UCSD-AML1 (cell line): ENCODE data around the gene IFIT1B.
"Not testable (repeated sequence)": the region's sequence is repeated elsewhere in the genome, so short reads cannot be mapped to it uniquely, and the experiment has no call there.

Experiments
- DNase-seq: peaks from one replicate; lab custom pipeline; 2025; ENCODE audit not compliant: unreplicated experiment; lab: John Stamatoyannopoulos, UW

Gene IFIT1B

GRCh38 chr10:89348481-89348880 lies 29.4 kb upstream of the IFIT1B start:
- no peak for DNase-seq

GRCh38 chr10:89348975-89349374 lies 28.9 kb upstream of the IFIT1B start:
- no peak for DNase-seq

GRCh38 chr10:89350631-89351315 lies 27.1 kb upstream of the IFIT1B start:
- DNase-seq: not testable (repeated sequence)

- DNase-seq: no peak
Measured at GRCh38 chr10:89351412-89351779, 26.5 kb upstream of the IFIT1B start.

- DNase-seq: no peak
Measured at GRCh38 chr10:89351780-89352597, 25.9 kb upstream of the IFIT1B start.

GRCh38 chr10:89352802-89353201 lies 25.1 kb upstream of the IFIT1B start:
- DNase-seq: no peak

- DNase-seq: no peak
Measured at GRCh38 chr10:89355394-89355931, 22.4 kb upstream of the IFIT1B start.

GRCh38 chr10:89357096-89357495 lies 20.8 kb upstream of the IFIT1B start:
- no peak for DNase-seq

- no peak for DNase-seq
Measured at GRCh38 chr10:89357975-89358374, 19.9 kb upstream of the IFIT1B start.

GRCh38 chr10:89360157-89360556 lies 17.7 kb upstream of the IFIT1B start:
- no peak for DNase-seq

- no peak for DNase-seq
Measured at GRCh38 chr10:89362929-89363328, 14.9 kb upstream of the IFIT1B start.

- DNase-seq: no peak
Measured at GRCh38 chr10:89363729-89364442, 14.0 kb upstream of the IFIT1B start.

GRCh38 chr10:89364531-89364930 lies 13.3 kb upstream of the IFIT1B start:
- no peak for DNase-seq

GRCh38 chr10:89367529-89367928 lies 10.3 kb upstream of the IFIT1B start:
- no peak for DNase-seq

GRCh38 chr10:89368129-89368528 lies 9.7 kb upstream of the IFIT1B start:
- no peak for DNase-seq

- peak; percentile 26 for DNase-seq
Measured at GRCh38 chr10:89369156-89370105, 8.4 kb upstream of the IFIT1B start.

GRCh38 chr10:89371079-89371478 lies 6.8 kb upstream of the IFIT1B start:
- no peak for DNase-seq

GRCh38 chr10:89371987-89372386 lies 5.9 kb upstream of the IFIT1B start:
- no peak for DNase-seq

- no peak for DNase-seq
Measured at GRCh38 chr10:89373916-89374711, 3.7 kb upstream of the IFIT1B start.

GRCh38 chr10:89374713-89375141 lies 3.1 kb upstream of the IFIT1B start:
- no peak for DNase-seq
